SU-DHL-6 (cell line): ENCODE measurements around the gene TDP2.

Source experiments
- H2AFZ ChIP-seq: fragments of 200-600 bp; sonication (generic); 2 replicates; pipeline ENCODE4 v1.6.1; 2014; ENCODE audit warnings: low read depth, mild to moderate bottlenecking, moderate library complexity, mixed read lengths, antibody characterized with exemption, low read length; ENCODE audit not compliant: severe bottlenecking
- H3F3A ChIP-seq: fragments of 200-600 bp; shearing (Covaris generic); 2 replicates; pipeline ENCODE4 v1.6.0; 2016; ENCODE audit warnings: antibody characterized with exemption, mild to moderate bottlenecking; ENCODE audit not compliant: insufficient read depth
- H3K27ac ChIP-seq: fragments of 200-600 bp; sonication (generic); 2 replicates; pipeline ENCODE4 v1.5.1; 2016; ENCODE audit warnings: low read depth, mild to moderate bottlenecking, low read length, moderate library complexity, mixed read lengths
- H3K27me3 ChIP-seq: fragments of 200-600 bp; sonication (generic), shearing (Covaris generic); 2 replicates; pipeline ENCODE4 v1.6.0; 2014; ENCODE audit warnings: mild to moderate bottlenecking, low read length
- H3K36me3 ChIP-seq: fragments of 200-600 bp; sonication (generic); 2 replicates; pipeline ENCODE4 v1.6.1; 2014; ENCODE audit warnings: mild to moderate bottlenecking, low read length, mixed read lengths
- H3K4me2 ChIP-seq: fragments of 300-600, 200-600 bp; shearing (Covaris generic), sonication (generic); 2 replicates; pipeline ENCODE4 v1.6.0; 2014; ENCODE audit warnings: low read length, low read depth, mild to moderate bottlenecking; ENCODE audit not compliant: poor library complexity, severe bottlenecking
- H3K4me3 ChIP-seq: fragments of 200-600 bp; sonication (generic); 2 replicates; pipeline ENCODE4 v1.5.1; 2014; ENCODE audit warnings: antibody characterized with exemption, low read length, mild to moderate bottlenecking, mixed read lengths; ENCODE audit not compliant: insufficient read depth, poor library complexity, severe bottlenecking
- H3K79me2 ChIP-seq: fragments of 200-600 bp; sonication (generic); 2 replicates; pipeline ENCODE4 v1.6.1; 2014; ENCODE audit warnings: mild to moderate bottlenecking, low read length, moderate library complexity; ENCODE audit not compliant: insufficient read depth
- H3K9ac ChIP-seq: fragments of 200-600 bp; sonication (generic); 2 replicates; pipeline ENCODE4 v1.7.0; 2014; ENCODE audit warnings: mild to moderate bottlenecking, low read length
- H3K9me2 ChIP-seq: fragments of 200-600 bp; sonication (generic); replicated peaks from 2 replicates; pipeline ENCODE4 v1.6.1; 2014; ENCODE audit warnings: low read length; ENCODE audit not compliant: insufficient read depth
- H3K9me3 ChIP-seq: fragments of 200-600 bp; sonication (generic); 2 replicates; pipeline ENCODE4 v1.6.1; 2014; ENCODE audit warnings: low read length, mixed read lengths; ENCODE audit not compliant: insufficient read depth
- H4K20me1 ChIP-seq: fragments of 200-600 bp; sonication (generic); 2 replicates; pipeline ENCODE4 v1.6.1; 2014; ENCODE audit warnings: low read depth, mild to moderate bottlenecking, antibody characterized with exemption, low read length, moderate library complexity, mixed read lengths
- EZH2phosphoT487 ChIP-seq: fragments of 200-600 bp; sonication (generic), shearing (Covaris generic); conservative IDR thresholded peaks from 2 replicates; pipeline ENCODE4 v1.6.1; 2018; ENCODE audit warnings: mild to moderate bottlenecking, antibody characterized with exemption, low read length, moderate library complexity, mixed read lengths
- TF ChIP-seq, protein P1 (sequence below): fragments of 200-600 bp; sonication (generic); IDR thresholded peaks from one replicate; pipeline ENCODE4 v1.5.1; 2017; ENCODE audit warnings: antibody characterized with exemption, mild to moderate bottlenecking, low read length, moderate library complexity; ENCODE audit not compliant: insufficient read depth, poor library complexity, severe bottlenecking

The TDP2 gene

DNA sequence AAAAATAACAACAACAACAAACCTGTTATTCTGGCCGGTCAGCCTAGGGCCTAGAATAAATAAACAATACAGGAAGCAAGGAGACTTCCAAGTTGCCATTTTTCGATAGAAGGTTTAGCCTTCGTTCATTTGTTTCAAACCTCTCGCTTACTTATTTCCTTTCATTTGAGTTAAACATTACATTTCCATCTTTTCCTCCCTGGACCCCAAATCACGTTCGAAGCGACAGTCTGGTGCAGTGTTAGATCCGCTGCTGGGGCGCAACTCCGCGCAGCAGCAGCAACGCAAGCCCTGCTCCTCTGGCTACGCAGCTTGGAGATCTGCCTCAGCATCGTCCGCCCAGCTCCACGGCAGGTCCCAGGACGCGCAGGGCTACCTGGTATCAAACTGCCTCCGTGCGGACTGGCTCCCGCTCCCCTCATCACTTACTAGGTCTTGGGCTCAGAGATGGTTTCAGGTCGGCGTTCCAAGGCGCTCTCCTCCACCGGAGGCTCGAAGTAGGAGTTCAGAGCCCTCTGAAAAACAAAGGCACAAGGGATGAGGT lies 530 bp downstream of the TDP2 start:
- no peak for TF ChIP-seq EZH2phosphoT487
- TF ChIP-seq, protein P1, sequence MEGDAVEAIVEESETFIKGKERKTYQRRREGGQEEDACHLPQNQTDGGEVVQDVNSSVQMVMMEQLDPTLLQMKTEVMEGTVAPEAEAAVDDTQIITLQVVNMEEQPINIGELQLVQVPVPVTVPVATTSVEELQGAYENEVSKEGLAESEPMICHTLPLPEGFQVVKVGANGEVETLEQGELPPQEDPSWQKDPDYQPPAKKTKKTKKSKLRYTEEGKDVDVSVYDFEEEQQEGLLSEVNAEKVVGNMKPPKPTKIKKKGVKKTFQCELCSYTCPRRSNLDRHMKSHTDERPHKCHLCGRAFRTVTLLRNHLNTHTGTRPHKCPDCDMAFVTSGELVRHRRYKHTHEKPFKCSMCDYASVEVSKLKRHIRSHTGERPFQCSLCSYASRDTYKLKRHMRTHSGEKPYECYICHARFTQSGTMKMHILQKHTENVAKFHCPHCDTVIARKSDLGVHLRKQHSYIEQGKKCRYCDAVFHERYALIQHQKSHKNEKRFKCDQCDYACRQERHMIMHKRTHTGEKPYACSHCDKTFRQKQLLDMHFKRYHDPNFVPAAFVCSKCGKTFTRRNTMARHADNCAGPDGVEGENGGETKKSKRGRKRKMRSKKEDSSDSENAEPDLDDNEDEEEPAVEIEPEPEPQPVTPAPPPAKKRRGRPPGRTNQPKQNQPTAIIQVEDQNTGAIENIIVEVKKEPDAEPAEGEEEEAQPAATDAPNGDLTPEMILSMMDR, result no peak
- no peaks in the 10 kb centered on the region for H3K9me2 ChIP-seq
- H3K27me3 ChIP-seq, result no peaks in the 10 kb centered on the region
- peaks cover 11% of the 10 kb centered on the region; the same call in 1 of the 2 replicates for H3K9me3 ChIP-seq
- peak overlapping the region; percentile 86 for H2AFZ ChIP-seq
- 0 out of 2 replicates have a peak, but pooled peaks cover 12% of the 10 kb centered on the region for H3F3A ChIP-seq
- peak overlapping the region; percentile 78 for H3K4me2 ChIP-seq
- peak overlapping the region; percentile 76 for H3K9ac ChIP-seq
- peak overlapping the region; percentile 80 for H3K4me3 ChIP-seq
- H3K79me2 ChIP-seq, result peaks cover 48% of the 10 kb centered on the region
- peak overlapping the region; percentile 62 for H3K27ac ChIP-seq
- peaks cover 22% of the 10 kb centered on the region for H3K36me3 ChIP-seq
- H4K20me1 ChIP-seq, result no peaks in the 10 kb centered on the region

GRCh38 chr6:24664046-24664987 lies 2.4 kb downstream of the TDP2 start:
- Histone ChIP-seq H3K27me3 (no peaks in the 10 kb centered on the region), H3K4me2 (peak overlapping the region; percentile 78), H2AFZ (no peak overlapping the region), H3K9me3 (no peaks in the 10 kb centered on the region), H3K27ac (no peak overlapping the region), H4K20me1 (no peaks in the 10 kb centered on the region), H3F3A (0 out of 2 replicates have a peak, but pooled peaks cover 5% of the 10 kb centered on the region), H3K36me3 (peaks cover 11% of the 10 kb centered on the region; the same call in 1 of the 2 replicates), H3K79me2 (peaks cover 50% of the 10 kb centered on the region), H3K4me3 (no peak overlapping the region), H3K9ac (peak overlapping the region; percentile 76; the same call in 1 of the 2 replicates), H3K9me2 (no peaks in the 10 kb centered on the region)
- TF ChIP-seq, protein P1, result no peak
- TF ChIP-seq EZH2phosphoT487, result no peak

DNA sequence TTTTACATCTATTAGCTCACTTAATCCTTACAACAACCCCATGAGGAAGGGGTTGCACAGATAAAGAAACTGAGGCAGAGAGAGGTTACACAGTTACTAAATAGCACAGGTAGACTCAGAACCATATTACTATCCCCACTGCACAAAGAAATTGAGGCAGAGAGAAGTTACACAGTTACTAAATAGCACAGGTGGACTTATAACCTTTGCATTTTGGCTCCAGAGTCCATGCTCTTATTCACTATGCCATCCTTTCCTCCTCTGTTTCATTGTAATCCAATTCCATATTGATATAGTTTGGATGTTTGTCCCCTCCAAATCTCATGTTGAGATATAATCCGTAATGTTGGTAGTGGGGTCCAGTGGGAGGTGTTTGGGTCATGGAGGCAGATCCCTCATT lies 3.5 kb downstream of the TDP2 start:
- TF ChIP-seq EZH2phosphoT487, result no peak
- TF ChIP-seq, protein P1, result no peak
- Histone ChIP-seq H2AFZ (no peak overlapping the region), H3K27ac (no peak overlapping the region), H4K20me1 (no peaks in the 10 kb centered on the region), H3K4me2 (no peak overlapping the region), H3K27me3 (no peaks in the 10 kb centered on the region), H3F3A (0 out of 2 replicates have a peak, but pooled peaks cover 3% of the 10 kb centered on the region), H3K79me2 (peaks cover 50% of the 10 kb centered on the region), H3K9me3 (no peaks in the 10 kb centered on the region), H3K9me2 (no peaks in the 10 kb centered on the region), H3K9ac (no peak overlapping the region), H3K4me3 (no peak overlapping the region), H3K36me3 (peaks cover 11% of the 10 kb centered on the region; the same call in 1 of the 2 replicates)
